Measurements from ENCODE around the gene SNED1.

SNED1 gene

DNA sequence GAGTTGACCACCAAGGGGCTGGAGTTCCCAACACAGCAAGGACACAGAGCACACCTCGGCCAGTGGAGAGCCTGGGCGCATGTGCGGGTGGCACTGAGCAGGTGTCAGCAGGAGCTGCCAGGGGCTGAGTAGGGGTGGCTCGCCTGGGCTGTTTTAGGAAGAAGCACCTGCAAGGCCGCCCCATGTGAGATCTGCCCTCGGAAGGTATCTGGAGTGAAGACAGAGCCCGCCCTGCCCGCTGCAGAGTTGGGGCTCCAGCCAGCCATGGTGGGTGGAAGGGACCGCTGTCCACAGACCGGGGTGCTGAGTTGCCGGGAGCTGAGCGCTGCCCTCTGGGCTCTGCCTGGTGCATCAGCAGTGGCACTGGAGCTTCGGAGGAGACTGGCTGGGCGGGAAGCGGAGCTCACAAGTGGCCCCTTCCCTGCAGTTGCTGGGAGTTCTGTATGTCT, 68.5 kb downstream of the SNED1 start:
- Histone ChIP-seq H3K4me1 (ENCODE audit: low read depth, poor library complexity, severe bottlenecking) (no peaks in the 10 kb centered on the region), H3K36me3 (ENCODE audit: insufficient read depth) (no peaks in the 10 kb centered on the region), H2AFZ (ENCODE audit: low read depth) (no peak overlapping the region), H4K20me1 (ENCODE audit: insufficient read depth) (no peaks in the 10 kb centered on the region), H3K9ac (no peak overlapping the region), H3K27me3 (ENCODE audit: insufficient read depth, low read depth) (peaks cover 7% of the 10 kb centered on the region; the same call in 1 of the 2 replicates), H3K27ac (no peak overlapping the region), H3K4me2 (no peak overlapping the region), H3K4me3 (IDR thresholded peaks at IDR 0.05; ENCODE audit: insufficient read depth, low read depth, low read length) (no peak overlapping the region), H3K79me2 (ENCODE audit: insufficient read depth, low read depth) (no peaks in the 10 kb centered on the region)
- TF ChIP-seq, protein P1, sequence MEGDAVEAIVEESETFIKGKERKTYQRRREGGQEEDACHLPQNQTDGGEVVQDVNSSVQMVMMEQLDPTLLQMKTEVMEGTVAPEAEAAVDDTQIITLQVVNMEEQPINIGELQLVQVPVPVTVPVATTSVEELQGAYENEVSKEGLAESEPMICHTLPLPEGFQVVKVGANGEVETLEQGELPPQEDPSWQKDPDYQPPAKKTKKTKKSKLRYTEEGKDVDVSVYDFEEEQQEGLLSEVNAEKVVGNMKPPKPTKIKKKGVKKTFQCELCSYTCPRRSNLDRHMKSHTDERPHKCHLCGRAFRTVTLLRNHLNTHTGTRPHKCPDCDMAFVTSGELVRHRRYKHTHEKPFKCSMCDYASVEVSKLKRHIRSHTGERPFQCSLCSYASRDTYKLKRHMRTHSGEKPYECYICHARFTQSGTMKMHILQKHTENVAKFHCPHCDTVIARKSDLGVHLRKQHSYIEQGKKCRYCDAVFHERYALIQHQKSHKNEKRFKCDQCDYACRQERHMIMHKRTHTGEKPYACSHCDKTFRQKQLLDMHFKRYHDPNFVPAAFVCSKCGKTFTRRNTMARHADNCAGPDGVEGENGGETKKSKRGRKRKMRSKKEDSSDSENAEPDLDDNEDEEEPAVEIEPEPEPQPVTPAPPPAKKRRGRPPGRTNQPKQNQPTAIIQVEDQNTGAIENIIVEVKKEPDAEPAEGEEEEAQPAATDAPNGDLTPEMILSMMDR (conservative IDR thresholded peaks at IDR 0.05; ENCODE audit: low read depth, low read length) = no peak

- no peak overlapping the region for H2AFZ ChIP-seq (ENCODE audit: low read depth)
- no peaks in the 10 kb centered on the region for H3K4me1 ChIP-seq (ENCODE audit: low read depth, poor library complexity, severe bottlenecking)
- TF ChIP-seq, protein P1 (conservative IDR thresholded peaks at IDR 0.05; ENCODE audit: low read depth, low read length) = no peak
- H3K4me3 ChIP-seq (IDR thresholded peaks at IDR 0.05; ENCODE audit: insufficient read depth, low read depth, low read length) = no peak overlapping the region
- H3K9ac ChIP-seq = no peak overlapping the region
- no peak overlapping the region for H3K27ac ChIP-seq
- H3K4me2 ChIP-seq = no peak overlapping the region
- H3K27me3 ChIP-seq (ENCODE audit: insufficient read depth, low read depth) = peaks cover 7% of the 10 kb centered on the region; the same call in 1 of the 2 replicates
- no peaks in the 10 kb centered on the region for H3K36me3 ChIP-seq (ENCODE audit: insufficient read depth)
- H4K20me1 ChIP-seq (ENCODE audit: insufficient read depth) = no peaks in the 10 kb centered on the region
- H3K79me2 ChIP-seq (ENCODE audit: insufficient read depth, low read depth) = no peaks in the 10 kb centered on the region
Observed at GRCh38 chr2:241067501-241068135, 69.2 kb downstream of the SNED1 start.

DNA sequence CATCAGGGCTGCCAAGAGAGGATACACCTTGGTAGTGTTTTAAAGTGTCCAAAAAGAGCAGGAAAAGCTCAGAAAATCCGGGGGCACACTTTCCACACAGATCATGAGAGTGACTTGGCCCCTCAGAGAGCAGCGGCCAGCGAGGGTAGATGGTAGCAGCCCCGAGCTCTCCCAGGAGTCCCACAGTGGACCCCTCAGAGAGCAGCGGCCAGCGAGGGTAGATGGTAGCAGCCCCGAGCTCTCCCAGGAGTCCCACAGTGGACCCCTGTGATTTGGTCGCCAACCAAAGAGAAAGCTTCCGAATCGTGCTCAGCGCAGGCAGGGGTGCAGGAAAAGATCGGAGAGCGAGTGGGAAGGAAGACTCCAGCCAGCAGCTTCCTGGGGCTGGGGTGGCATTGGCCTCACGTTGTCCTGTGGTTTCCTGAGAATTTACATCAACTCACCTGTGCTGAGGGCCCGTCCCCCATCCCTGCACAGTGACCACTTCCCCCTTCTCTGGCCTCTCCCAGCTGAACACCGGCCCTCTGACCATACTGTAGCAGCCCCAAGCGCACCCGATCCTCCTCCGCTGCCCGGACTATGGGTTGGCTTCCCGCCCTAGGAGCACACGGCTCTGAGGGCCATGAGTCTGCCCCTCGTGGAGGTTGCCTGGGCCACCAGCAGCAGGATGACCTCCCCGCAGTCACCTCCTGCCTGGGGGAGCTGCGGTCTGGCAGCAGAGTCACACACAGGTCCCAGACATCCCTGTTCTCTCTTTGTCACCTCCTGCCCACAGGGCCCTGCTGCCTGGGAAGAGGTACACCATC, 69.9 kb downstream of the SNED1 start:
- H3K27ac ChIP-seq = no peak overlapping the region
- H3K4me3 ChIP-seq (IDR thresholded peaks at IDR 0.05; ENCODE audit: insufficient read depth, low read depth, low read length) = no peak overlapping the region
- TF ChIP-seq, protein P1 (conservative IDR thresholded peaks at IDR 0.05; ENCODE audit: low read depth, low read length) = no peak
- no peaks in the 10 kb centered on the region for H3K79me2 ChIP-seq (ENCODE audit: insufficient read depth, low read depth)
- H2AFZ ChIP-seq (ENCODE audit: low read depth) = no peak overlapping the region
- no peaks in the 10 kb centered on the region for H3K36me3 ChIP-seq (ENCODE audit: insufficient read depth)
- peaks cover 7% of the 10 kb centered on the region; the same call in 1 of the 2 replicates for H3K27me3 ChIP-seq (ENCODE audit: insufficient read depth, low read depth)
- no peak overlapping the region for H3K4me2 ChIP-seq
- no peak overlapping the region for H3K9ac ChIP-seq
- H4K20me1 ChIP-seq (ENCODE audit: insufficient read depth) = no peaks in the 10 kb centered on the region
- H3K4me1 ChIP-seq (ENCODE audit: low read depth, poor library complexity, severe bottlenecking) = no peaks in the 10 kb centered on the region

DNA sequence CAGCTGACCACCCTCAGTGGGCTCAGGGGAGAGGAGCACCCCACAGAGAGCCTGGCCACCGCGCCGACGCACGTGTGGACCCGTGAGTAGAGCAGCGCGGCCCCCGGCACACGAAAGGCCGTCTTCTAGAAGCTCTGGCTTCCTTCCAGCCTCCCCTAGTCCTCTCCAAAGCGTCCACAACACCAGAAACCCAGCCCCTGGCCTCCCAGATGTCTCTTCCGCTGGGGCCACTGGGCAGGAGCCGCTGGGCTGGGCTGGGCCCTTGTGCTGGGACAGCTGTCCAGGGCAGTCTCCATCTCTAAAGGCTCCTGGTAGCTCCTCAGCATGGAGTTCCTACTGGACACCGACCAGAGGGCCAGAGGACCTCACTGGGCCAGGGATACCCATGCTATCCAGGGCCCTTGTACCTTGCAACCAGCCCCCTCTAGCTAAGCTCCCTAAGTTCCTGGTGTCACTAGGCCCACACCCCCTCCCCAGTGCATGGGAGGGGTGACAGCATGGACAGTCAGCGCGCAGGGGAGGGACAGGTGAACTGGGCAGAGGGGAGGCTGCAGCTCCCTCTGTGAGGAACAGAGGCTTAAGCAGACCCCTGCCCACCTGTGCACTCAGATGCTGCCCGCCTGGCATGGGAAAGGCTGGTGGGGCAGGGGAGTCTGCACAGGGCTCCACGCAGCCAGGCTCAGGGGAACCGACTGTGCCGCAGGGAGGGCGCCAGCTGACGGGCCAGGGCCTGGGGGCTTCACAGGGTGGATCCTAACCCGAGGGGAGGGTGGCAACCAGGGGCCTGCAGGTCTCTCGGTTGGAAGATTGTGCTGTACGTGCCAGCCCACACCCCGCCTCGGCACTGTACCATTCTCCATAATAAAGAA, 70.8 kb downstream of the SNED1 start:
- H3K9ac ChIP-seq = no peak overlapping the region
- no peaks in the 10 kb centered on the region for H4K20me1 ChIP-seq (ENCODE audit: insufficient read depth)
- peaks cover 7% of the 10 kb centered on the region; the same call in 1 of the 2 replicates for H3K27me3 ChIP-seq (ENCODE audit: insufficient read depth, low read depth)

More for the DNA sequence above, 70.8 kb downstream of the SNED1 start:
- no peak overlapping the region for H3K27ac ChIP-seq
- no peak overlapping the region for H3K4me3 ChIP-seq (IDR thresholded peaks at IDR 0.05; ENCODE audit: insufficient read depth, low read depth, low read length)
- H3K36me3 ChIP-seq (ENCODE audit: insufficient read depth) = no peaks in the 10 kb centered on the region
- H3K4me1 ChIP-seq (ENCODE audit: low read depth, poor library complexity, severe bottlenecking) = no peaks in the 10 kb centered on the region
- no peaks in the 10 kb centered on the region for H3K79me2 ChIP-seq (ENCODE audit: insufficient read depth, low read depth)
- no peak overlapping the region for H2AFZ ChIP-seq (ENCODE audit: low read depth)
- H3K4me2 ChIP-seq = no peak overlapping the region
- TF ChIP-seq, protein P1 (conservative IDR thresholded peaks at IDR 0.05; ENCODE audit: low read depth, low read length) = no peak
